Body of pancreas (tissue), 4 donors: ENCODE data around the gene LIMS1.

Experiments used
- CTCF ChIP-seq, 7 experiments: fragments of 450-650 bp in 4 of 7; fragments of 200-600 bp in 3 of 7; sonication (generic) in 3 of 7; IDR thresholded peaks; one replicate each; pipeline ENCODE4 v1.5.1; 2016 to 2019; ENCODE audit warnings: antibody characterized with exemption in 7 of 7
- POLR2A ChIP-seq, 3 donors: fragments of 450-650 bp; IDR thresholded peaks; one replicate each; pipeline ENCODE4 v1.6.1; 2016; ENCODE audit warnings: antibody characterized with exemption in 3 of 3, mild to moderate bottlenecking in 2 of 3

DNA sequence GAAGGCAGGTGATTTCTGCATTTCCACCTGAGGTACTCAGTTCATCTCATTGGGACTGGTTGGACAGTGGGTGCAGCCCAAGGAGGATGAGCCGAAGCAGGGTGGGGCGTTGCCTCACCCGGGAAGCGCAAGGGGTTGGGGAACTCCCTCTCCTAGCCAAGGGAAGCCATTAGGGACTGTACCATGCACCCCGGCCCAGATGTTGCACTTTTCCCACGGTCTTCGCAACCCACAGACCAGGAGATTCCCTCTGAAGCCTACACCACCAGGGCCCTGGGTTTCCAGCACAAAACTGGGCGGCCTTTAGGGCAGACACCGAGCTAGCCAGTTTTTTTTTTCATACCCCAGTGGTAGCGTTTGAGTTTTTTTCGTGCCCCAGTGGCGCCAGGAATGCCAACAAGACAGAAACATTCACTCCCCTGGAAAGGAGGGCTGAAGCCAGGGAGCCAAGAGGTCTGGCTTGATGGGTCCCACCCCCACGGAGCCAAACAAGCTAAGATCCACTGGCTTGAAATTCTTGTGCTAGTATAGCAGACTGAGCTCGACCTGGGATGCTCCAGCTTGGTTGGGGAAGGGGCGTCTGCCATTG is 109.1 kb downstream of the LIMS1 start:
- TF ChIP-seq CTCF (IDR thresholded peaks at IDR 0.05) (no peak), POLR2A (IDR thresholded peaks at IDR 0.05) (no peak)
